H9 (cell line): ENCODE measurements around the gene TM6SF1. TPM values are rescaled to one million over a fixed set of nuclear protein-coding genes. Genes with fewer than 3 reads are reported as not detected.

Experiments used
- DNase-seq: peaks from one replicate; pipeline ENCODE4 v3.0.0-alpha.2; 2017
- H2AFZ ChIP-seq: one replicate; pipeline ENCODE4 v1.6.1; 2013; ENCODE audit warnings: mild to moderate bottlenecking, low read length, control low read depth, moderate library complexity
- H2AK5ac ChIP-seq: 2 replicates; pipeline ENCODE4 v1.6.1; 2013; ENCODE audit warnings: low read length, control low read depth, mixed read lengths; ENCODE audit not compliant: insufficient read length
- H2BK120ac ChIP-seq: one replicate; pipeline ENCODE4 v1.6.1; 2013; ENCODE audit warnings: low read depth, mild to moderate bottlenecking, low read length, control low read depth, inconsistent platforms; ENCODE audit not compliant: poor library complexity, severe bottlenecking
- H2BK12ac ChIP-seq: 2 replicates; pipeline ENCODE4 v1.6.1; 2013; ENCODE audit warnings: low read length, control low read depth, mixed read lengths, low read depth; ENCODE audit not compliant: insufficient read length
- H2BK15ac ChIP-seq: 2 replicates; pipeline ENCODE4 v1.6.1; 2013; ENCODE audit warnings: low read depth, low read length, control low read depth
- H2BK20ac ChIP-seq: one replicate; pipeline ENCODE4 v1.6.1; 2013; ENCODE audit warnings: low read depth, mild to moderate bottlenecking, low read length, control low read depth, inconsistent platforms; ENCODE audit not compliant: poor library complexity, severe bottlenecking
- H2BK5ac ChIP-seq: 2 replicates; pipeline ENCODE4 v1.6.1; 2013; ENCODE audit warnings: low read length, control low read depth, mixed read lengths; ENCODE audit not compliant: insufficient read length
- H3K14ac ChIP-seq: 2 replicates; pipeline ENCODE4 v1.6.1; 2013; ENCODE audit warnings: low read length, control low read depth; ENCODE audit not compliant: insufficient read depth
- H3K18ac ChIP-seq: 2 replicates; pipeline ENCODE4 v1.6.1; 2013; ENCODE audit warnings: low read depth, mild to moderate bottlenecking, mixed read lengths, low read length, control low read depth; ENCODE audit not compliant: insufficient read length
- H3K23ac ChIP-seq: 2 replicates; pipeline ENCODE4 v1.6.1; 2013; ENCODE audit warnings: low read length, control low read depth, mixed read lengths, low read depth; ENCODE audit not compliant: insufficient read length
- H3K23me2 ChIP-seq: 2 replicates; pipeline ENCODE4 v1.6.1; 2013; ENCODE audit warnings: low read depth, mild to moderate bottlenecking, mixed read lengths, low read length, control low read depth; ENCODE audit not compliant: insufficient read length, poor library complexity, severe bottlenecking
- H3K27ac ChIP-seq: 2 replicates; pipeline ENCODE4 v1.5.1; 2013; ENCODE audit warnings: low read length, control low read depth, mixed read lengths, low read depth; ENCODE audit not compliant: insufficient read length
- H3K27me3 ChIP-seq: 2 replicates; pipeline ENCODE4 v1.6.1; 2013; ENCODE audit warnings: low read length, control low read depth, inconsistent platforms; ENCODE audit not compliant: insufficient read depth
- H3K4ac ChIP-seq: 2 replicates; pipeline ENCODE4 v1.6.1; 2013; ENCODE audit warnings: low read depth, mild to moderate bottlenecking, control low read depth, inconsistent platforms, low read length, moderate library complexity
- H3K4me1 ChIP-seq: 2 replicates; pipeline ENCODE4 v1.6.1; 2013; ENCODE audit warnings: low read length, control low read depth, inconsistent platforms; ENCODE audit not compliant: insufficient read depth
- H3K4me2 ChIP-seq: 2 replicates; pipeline ENCODE4 v1.6.1; 2013; ENCODE audit warnings: low read length, control low read depth, mixed read lengths; ENCODE audit not compliant: insufficient read length, insufficient read depth
- H3K56ac ChIP-seq: 2 replicates; pipeline ENCODE4 v1.6.1; 2013; ENCODE audit warnings: low read depth, mild to moderate bottlenecking, mixed read lengths, low read length, control low read depth; ENCODE audit not compliant: insufficient read length
- H3K79me1 ChIP-seq: 2 replicates; pipeline ENCODE4 v1.6.1; 2013; ENCODE audit warnings: low read depth, mild to moderate bottlenecking, moderate library complexity, low read length, control low read depth, inconsistent platforms; ENCODE audit not compliant: insufficient read depth, poor library complexity, severe bottlenecking
- H3K79me2 ChIP-seq: 2 replicates; pipeline ENCODE4 v1.6.1; 2013; ENCODE audit warnings: low read length, control low read depth, inconsistent platforms; ENCODE audit not compliant: insufficient read depth
- H3K9ac ChIP-seq: 2 replicates; pipeline ENCODE4 v1.6.1; 2013; ENCODE audit warnings: low read length, control low read depth, mixed read lengths; ENCODE audit not compliant: insufficient read length; ENCODE audit errors: extremely low read depth
- H3K9me3 ChIP-seq: one replicate; pipeline ENCODE4 v1.6.1; 2013; ENCODE audit warnings: low read depth, low read length, inconsistent platforms; ENCODE audit not compliant: control insufficient read depth
- H3T11ph ChIP-seq: one replicate; pipeline ENCODE4 v1.6.1; 2013; ENCODE audit warnings: mild to moderate bottlenecking, low read length, control low read depth, inconsistent platforms
- H4K20me1 ChIP-seq: one replicate; pipeline ENCODE4 v1.6.1; 2013; ENCODE audit not compliant: control insufficient read depth, insufficient read length, insufficient read depth
- H4K5ac ChIP-seq: 2 replicates; pipeline ENCODE4 v1.6.1; 2013; ENCODE audit warnings: low read depth, mild to moderate bottlenecking, mixed read lengths, low read length, control low read depth; ENCODE audit not compliant: insufficient read length
- H4K8ac ChIP-seq: replicated peaks from 2 replicates; pipeline ENCODE4 v1.6.1; 2013; ENCODE audit warnings: low read length, control low read depth, mixed read lengths, low read depth; ENCODE audit not compliant: insufficient read length
- H4K91ac ChIP-seq: 2 replicates; pipeline ENCODE4 v1.6.1; 2013; ENCODE audit warnings: low read depth, mild to moderate bottlenecking, moderate library complexity, mixed read lengths, low read length, control low read depth; ENCODE audit not compliant: insufficient read length
- H3K27ac Mint-ChIP-seq, 3 experiments: 2 replicates in 2 of 3; 3 replicates in 1 of 3; pipeline ENCODE4 v1.8.0; 2020 to 2021; ENCODE audit warnings: mixed read lengths in 3 of 3, mild to moderate bottlenecking in 1 of 3, moderate library complexity in 1 of 3
- H3K27me3 Mint-ChIP-seq: 2 replicates; pipeline ENCODE4 v1.8.0; 2021; ENCODE audit warnings: low read depth, mild to moderate bottlenecking, moderate library complexity, mixed read lengths
- H3K36me3 Mint-ChIP-seq, 3 experiments: 2 replicates in 2 of 3; 3 replicates in 1 of 3; pipeline ENCODE4 v1.8.0; 2020 to 2021; ENCODE audit warnings: low read depth in 3 of 3, mixed read lengths in 3 of 3; ENCODE audit not compliant: insufficient read depth in 1 of 3
- H3K4me1 Mint-ChIP-seq, 2 experiments: 2 replicates each; pipeline ENCODE4 v1.8.0; 2020; ENCODE audit warnings: mixed read lengths in 2 of 2
- H3K4me3 Mint-ChIP-seq, 2 experiments: 2 replicates in 1 of 2; 3 replicates in 1 of 2; pipeline ENCODE4 v1.8.0; 2020 to 2021; ENCODE audit warnings: mild to moderate bottlenecking in 2 of 2, mixed read lengths in 2 of 2, moderate library complexity in 1 of 2
- H3K9me3 Mint-ChIP-seq, 2 experiments: 2 replicates in 1 of 2; 3 replicates in 1 of 2; pipeline ENCODE4 v1.8.0; 2020; ENCODE audit warnings: mild to moderate bottlenecking in 2 of 2, mixed read lengths in 2 of 2, moderate library complexity in 1 of 2
- CTCF ChIP-seq: fragments of 200-600 bp; sonication (generic); conservative IDR thresholded peaks from 3 replicates; pipeline ENCODE4 v1.8.0; 2021; ENCODE audit warnings: antibody characterized with exemption, mild to moderate bottlenecking
- WGBS: extraction: QIAGEN DNeasy Blood & Tissue Kit; methylation state at CpG from one replicate; pipeline ENCODE4 v1.1.7; 2013; ENCODE audit warnings: missing lambda C conversion rate, low lambda C conversion rate, mixed read lengths; ENCODE audit not compliant: insufficient read length; ENCODE audit errors: extremely low coverage; 5-methylcytosine and 5-hydroxymethylcytosine counted together
- total RNA-seq: library from RNA; stranded (reverse); gene quantifications from 2 replicates; pipeline ENCODE4 v1.2.1, GENCODE V29; 2021

TM6SF1 gene
- total RNA-seq, 1 experiment from 2014 or later: 0.96 TPM

GRCh38 chr15:83164111-83164770 is 56.8 kb downstream of the TM6SF1 start:
- Histone ChIP-seq H4K91ac (no peak overlapping the region), H3K9ac (no peak overlapping the region), H2BK20ac (no peak overlapping the region), H2BK15ac (no peak overlapping the region), H2BK5ac (no peak overlapping the region), H3T11ph (no peak overlapping the region), H2BK120ac (no peak overlapping the region), H3K4me1 (peaks cover 4% of the 10 kb centered on the region; the same call in 1 of the 2 replicates), H2AFZ (no peak overlapping the region), H2AK5ac (no peak overlapping the region), H4K20me1 (no peaks in the 10 kb centered on the region), H3K4me2 (no peak overlapping the region), H3K27ac (no peak overlapping the region), H3K27me3 (no peaks in the 10 kb centered on the region), H3K79me1 (no peaks in the 10 kb centered on the region), H3K79me2 (peaks cover 10% of the 10 kb centered on the region; the same call in 1 of the 2 replicates), H3K18ac (no peak overlapping the region), H3K4ac (no peak overlapping the region), H4K5ac (no peak overlapping the region), H3K23ac (no peak overlapping the region), H3K23me2 (no peaks in the 10 kb centered on the region), H4K8ac (no peak overlapping the region), H3K14ac (no peak overlapping the region), H2BK12ac (no peak overlapping the region), H3K9me3 (no peaks in the 10 kb centered on the region), H3K56ac (no peak overlapping the region)
- WGBS: no CpG with 5 or more reads among the region's 1 CpG
- H3K9me3 Mint-ChIP-seq: peaks cover 0 to 7% of the 10 kb centered on the region in 2 experiments; a peak in 2 of 5 replicates
- no peaks in the 10 kb centered on the region for H3K27me3 Mint-ChIP-seq
- H3K27ac Mint-ChIP-seq: no peak overlapping the region
- peaks cover 6 to 22% (median 22%) of the 10 kb centered on the region in 3 experiments; a peak in 6 of 7 replicates for H3K36me3 Mint-ChIP-seq
- no peak for DNase-seq
- peaks cover 28 to 35% of the 10 kb centered on the region in 2 experiments for H3K4me1 Mint-ChIP-seq
- TF ChIP-seq CTCF: no peak
- H3K4me3 Mint-ChIP-seq: no peak overlapping the region
